Activated CD8-positive, alpha-beta memory T cell treated with anti-CD3 and anti-CD28 coated beads, Interleukin-2, amount 10 ng/mL, durations not matched to agents 7 days and 5 days (primary cell): ENCODE measurements around the gene PCDHGA1. TPM values are rescaled to one million over a fixed set of nuclear protein-coding genes. Genes with fewer than 3 reads are reported as not detected.

Experiments used
- ATAC-seq: fragments of 150-1000 bp; cut with Tn5 transposase; one replicate; pipeline ENCODE4 v1.10.0; 2021; ENCODE audit warnings: moderate library complexity
- CTCF ChIA-PET: fragments of 350-600 bp; sonication (Branson Sonifier 250); formaldehyde crosslinking; loops from one replicate; lab custom pipeline; 2021; ENCODE audit warnings: antibody characterized with exemption; lab: Charles Lee
- DNase-seq: peaks from one replicate; pipeline ENCODE4 v3.0.0-alpha.2; 2020
- H3K27ac Mint-ChIP-seq: one replicate; pipeline ENCODE4 v1.8.0; 2021; ENCODE audit warnings: mild to moderate bottlenecking, mixed read lengths
- H3K27me3 Mint-ChIP-seq: one replicate; pipeline ENCODE4 v1.8.0; 2021; ENCODE audit warnings: mixed read lengths
- H3K36me3 Mint-ChIP-seq: one replicate; pipeline ENCODE4 v1.8.0; 2021; ENCODE audit warnings: mild to moderate bottlenecking, mixed read lengths
- H3K4me1 Mint-ChIP-seq: one replicate; pipeline ENCODE4 v1.8.0; 2021; ENCODE audit warnings: mixed read lengths
- H3K4me3 Mint-ChIP-seq: one replicate; pipeline ENCODE4 v1.8.0; 2021; ENCODE audit warnings: mild to moderate bottlenecking, moderate library complexity, mixed read lengths
- H3K9me3 Mint-ChIP-seq: one replicate; pipeline ENCODE4 v1.8.0; 2022; ENCODE audit warnings: low read depth, mixed read lengths
- total RNA-seq, 2 experiments: library from RNA; stranded (reverse); gene quantifications; one replicate each; pipeline ENCODE4 v1.2.3, GENCODE V29; 2021

PCDHGA1 gene
- total RNA-seq, 2 experiments from 2014 or later, result not detected

DNA sequence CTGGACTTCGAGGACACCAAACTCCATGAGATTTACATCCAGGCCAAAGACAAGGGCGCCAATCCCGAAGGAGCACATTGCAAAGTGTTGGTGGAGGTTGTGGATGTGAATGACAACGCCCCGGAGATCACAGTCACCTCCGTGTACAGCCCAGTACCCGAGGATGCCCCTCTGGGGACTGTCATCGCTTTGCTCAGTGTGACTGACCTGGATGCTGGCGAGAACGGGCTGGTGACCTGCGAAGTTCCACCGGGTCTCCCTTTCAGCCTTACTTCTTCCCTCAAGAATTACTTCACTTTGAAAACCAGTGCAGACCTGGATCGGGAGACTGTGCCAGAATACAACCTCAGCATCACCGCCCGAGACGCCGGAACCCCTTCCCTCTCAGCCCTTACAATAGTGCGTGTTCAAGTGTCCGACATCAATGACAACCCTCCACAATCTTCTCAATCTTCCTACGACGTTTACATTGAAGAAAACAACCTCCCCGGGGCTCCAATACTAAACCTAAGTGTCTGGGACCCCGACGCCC, 146.8 kb downstream of the PCDHGA1 start:
- no peaks in the 10 kb centered on the region for H3K36me3 Mint-ChIP-seq
- ATAC-seq (no peak), DNase-seq (no peak)

DNA sequence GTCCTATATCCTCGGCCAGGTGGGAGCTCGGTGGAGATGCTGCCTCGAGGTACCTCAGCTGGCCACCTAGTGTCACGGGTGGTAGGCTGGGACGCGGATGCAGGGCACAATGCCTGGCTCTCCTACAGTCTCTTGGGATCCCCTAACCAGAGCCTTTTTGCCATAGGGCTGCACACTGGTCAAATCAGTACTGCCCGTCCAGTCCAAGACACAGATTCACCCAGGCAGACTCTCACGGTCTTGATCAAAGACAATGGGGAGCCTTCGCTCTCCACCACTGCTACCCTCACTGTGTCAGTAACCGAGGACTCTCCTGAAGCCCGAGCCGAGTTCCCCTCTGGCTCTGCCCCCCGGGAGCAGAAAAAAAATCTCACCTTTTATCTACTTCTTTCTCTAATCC, 147.5 kb downstream of the PCDHGA1 start:
- no peak for DNase-seq
- H3K27ac Mint-ChIP-seq, result no peak overlapping the region
- H3K4me1 Mint-ChIP-seq, result peaks cover 26% of the 10 kb centered on the region
- no peaks in the 10 kb centered on the region for H3K36me3 Mint-ChIP-seq
- H3K4me3 Mint-ChIP-seq, result no peak overlapping the region
- ATAC-seq, result no peak
- no peaks in the 10 kb centered on the region for H3K9me3 Mint-ChIP-seq
- peaks cover 83% of the 10 kb centered on the region for H3K27me3 Mint-ChIP-seq
- CTCF ChIA-PET, result no interaction called here

More for the DNA sequence above, 146.8 kb downstream of the PCDHGA1 start:
- CTCF ChIA-PET, result interaction anchor here (1.8 kb wide), 1 partner anchor 36 kb away, joined by 5 read pairs; no protein-coding TSS in a partner anchor
- Mint-ChIP-seq H3K4me3 (peak overlapping the region; percentile 36), H3K27me3 (peaks cover 76% of the 10 kb centered on the region), H3K27ac (peak overlapping the region; percentile 28), H3K9me3 (no peaks in the 10 kb centered on the region), H3K4me1 (peaks cover 26% of the 10 kb centered on the region)

DNA sequence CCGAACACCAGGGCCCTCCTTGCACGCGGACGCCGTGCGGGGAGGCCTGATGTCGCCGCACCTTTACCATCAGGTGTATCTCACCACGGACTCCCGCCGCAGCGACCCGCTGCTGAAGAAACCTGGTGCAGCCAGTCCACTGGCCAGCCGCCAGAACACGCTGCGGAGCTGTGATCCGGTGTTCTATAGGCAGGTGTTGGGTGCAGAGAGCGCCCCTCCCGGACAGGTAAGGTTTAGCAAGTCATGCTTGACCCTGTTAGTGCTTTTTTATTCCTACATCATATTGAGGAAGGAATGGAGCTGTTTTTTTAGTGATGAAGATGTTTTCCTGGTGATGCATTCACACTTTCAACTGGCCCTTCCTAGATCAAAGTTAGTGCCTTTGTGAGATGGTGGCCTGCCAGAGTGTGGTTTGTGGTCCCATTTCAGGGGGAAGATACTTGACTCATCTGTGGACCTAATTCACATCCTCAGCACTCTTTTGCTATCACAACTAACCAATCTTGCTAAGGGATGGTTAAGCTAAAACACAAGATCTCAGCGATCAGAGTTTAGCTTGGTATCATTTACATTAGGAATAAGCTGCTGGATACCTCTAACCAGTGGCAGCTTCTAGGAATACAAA, 148.1 kb downstream of the PCDHGA1 start:
- DNase-seq, result peak; percentile 48
- H3K27me3 Mint-ChIP-seq, result peaks cover 85% of the 10 kb centered on the region
- CTCF ChIA-PET, result no interaction called here
- H3K9me3 Mint-ChIP-seq, result no peaks in the 10 kb centered on the region
- peaks cover 26% of the 10 kb centered on the region for H3K4me1 Mint-ChIP-seq
- no peak for ATAC-seq
- no peak overlapping the region for H3K4me3 Mint-ChIP-seq
- no peaks in the 10 kb centered on the region for H3K36me3 Mint-ChIP-seq
- no peak overlapping the region for H3K27ac Mint-ChIP-seq

DNA sequence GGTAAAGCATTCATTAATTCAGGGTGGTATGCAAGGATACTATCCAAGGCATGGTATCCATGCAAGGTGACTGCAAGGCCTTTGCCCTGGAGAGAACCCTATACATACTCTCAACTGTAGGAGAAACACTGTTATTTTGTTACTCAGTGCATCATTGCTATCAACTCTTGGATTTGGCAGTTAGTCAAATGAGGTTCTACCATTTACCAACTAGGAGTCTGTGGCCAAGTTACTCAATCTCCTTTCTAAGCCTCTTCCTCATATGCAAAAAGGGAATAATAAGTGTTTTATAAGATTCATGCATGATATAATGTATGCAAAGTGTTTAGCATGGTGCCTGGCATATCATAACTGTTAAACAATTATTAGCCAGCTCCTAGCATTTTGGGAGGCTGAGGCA, 149.5 kb downstream of the PCDHGA1 start:
- no peak overlapping the region for H3K4me3 Mint-ChIP-seq
- CTCF ChIA-PET, result interaction anchor here (1.6 kb wide), 1 partner anchor 15 kb away, joined by 3 read pairs; no protein-coding TSS in a partner anchor
- ATAC-seq, result no peak

DNA sequence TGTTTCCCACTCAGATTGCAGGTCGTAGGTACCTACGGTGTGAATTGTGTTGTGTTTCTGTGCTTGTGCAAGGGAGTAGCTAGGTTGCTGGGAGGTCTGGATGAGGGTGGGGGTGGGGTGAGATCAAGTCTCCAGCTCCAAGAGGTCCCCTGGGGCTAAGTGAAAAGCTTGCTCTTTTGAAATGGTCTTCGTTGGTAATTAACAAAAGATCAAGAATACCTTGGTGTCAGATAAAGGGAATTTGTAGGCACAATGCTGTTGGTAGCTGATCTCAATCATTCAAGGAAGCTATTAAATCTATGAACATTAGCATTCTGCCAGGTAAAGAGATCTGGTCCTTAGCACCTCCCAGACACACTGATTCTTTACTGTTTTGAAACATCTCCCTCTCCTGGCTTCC, 153.6 kb downstream of the PCDHGA1 start:
- Mint-ChIP-seq H3K4me3 (no peak overlapping the region), H3K9me3 (no peaks in the 10 kb centered on the region), H3K27ac (no peak overlapping the region), H3K4me1 (no peaks in the 10 kb centered on the region), H3K36me3 (no peaks in the 10 kb centered on the region), H3K27me3 (peaks cover 77% of the 10 kb centered on the region)
- ATAC-seq (no peak), DNase-seq (no peak)
- CTCF ChIA-PET, result interaction anchor here (0.8 to 1.1 kb wide), 2 partner anchors 29 to 54 kb away, joined by 3 read pairs; partner anchors contain the start of gene PCDHGA12

More for the DNA sequence above, 149.5 kb downstream of the PCDHGA1 start:
- no peak for DNase-seq
- Mint-ChIP-seq H3K27me3 (peaks cover 85% of the 10 kb centered on the region), H3K27ac (no peak overlapping the region), H3K36me3 (no peaks in the 10 kb centered on the region), H3K4me1 (peaks cover 26% of the 10 kb centered on the region), H3K9me3 (no peaks in the 10 kb centered on the region)

DNA sequence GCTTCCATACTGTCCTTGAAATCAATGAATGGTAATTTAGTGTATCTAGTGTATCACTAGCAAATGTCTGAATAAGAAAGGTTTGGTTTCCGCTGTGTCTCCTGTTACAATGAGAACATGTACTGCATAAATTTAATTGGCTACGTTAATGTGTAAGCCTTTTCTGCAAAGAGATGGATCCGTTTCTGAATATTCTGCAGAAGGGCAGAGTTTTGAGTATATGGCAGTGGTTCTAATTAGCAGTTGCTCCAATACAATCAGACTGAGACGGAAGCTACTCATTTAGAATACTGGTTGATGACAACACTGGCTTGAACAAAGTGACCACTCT, 154.0 kb downstream of the PCDHGA1 start:
- DNase-seq, result no peak
- no peak overlapping the region for H3K27ac Mint-ChIP-seq
- ATAC-seq, result no peak
- CTCF ChIA-PET, result interaction anchor here (0.8 to 1.1 kb wide), 2 partner anchors 28 to 54 kb away, joined by 3 read pairs; partner anchors contain the start of gene PCDHGA12
- H3K36me3 Mint-ChIP-seq, result no peaks in the 10 kb centered on the region
- H3K4me1 Mint-ChIP-seq, result no peaks in the 10 kb centered on the region
- H3K9me3 Mint-ChIP-seq, result no peaks in the 10 kb centered on the region
- no peak overlapping the region for H3K4me3 Mint-ChIP-seq
- peaks cover 79% of the 10 kb centered on the region for H3K27me3 Mint-ChIP-seq

DNA sequence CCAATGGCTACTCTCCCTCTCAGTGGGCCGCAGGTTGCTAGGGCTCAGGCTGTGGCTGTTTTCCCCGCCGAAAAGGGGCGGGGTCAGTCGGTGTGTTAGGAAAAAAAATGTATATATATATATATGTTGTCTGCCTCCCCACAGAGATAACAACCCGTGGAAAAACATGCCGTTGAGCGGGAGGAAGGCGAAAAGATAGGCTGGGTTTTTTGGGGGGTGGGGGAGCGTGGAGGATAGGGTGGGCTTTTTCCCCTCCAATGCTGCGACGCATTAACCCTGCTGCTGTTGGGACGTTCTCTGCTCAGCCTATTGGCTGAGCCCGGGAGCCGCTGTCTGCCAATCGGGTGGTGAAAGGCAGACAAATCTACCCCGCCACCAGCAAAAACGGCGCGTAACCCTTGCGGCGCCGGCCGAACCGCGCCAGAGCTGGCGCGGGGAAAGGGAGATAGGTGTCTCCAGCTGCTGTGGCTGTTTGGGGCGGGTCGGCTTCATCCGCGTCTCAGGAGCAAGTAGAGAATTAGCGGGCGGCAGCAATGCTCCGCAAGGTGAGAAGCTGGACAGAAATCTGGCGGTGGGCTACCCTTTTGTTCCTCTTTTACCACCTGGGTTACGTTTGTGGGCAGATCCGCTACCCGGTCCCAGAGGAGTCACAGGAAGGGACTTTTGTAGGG, 154.5 kb downstream of the PCDHGA1 start, which contains the start of gene PCDHGC4:
Gene PCDHGC4 (plus strand): TSS at position 390 of the 671 bp plus-strand sequence. CDS start 144 bp downstream, at position 534.
- DNase-seq (no peak), ATAC-seq (no peak)
- no peaks in the 10 kb centered on the region for H3K4me1 Mint-ChIP-seq
- no peaks in the 10 kb centered on the region for H3K36me3 Mint-ChIP-seq
- H3K27me3 Mint-ChIP-seq, result peaks cover 76% of the 10 kb centered on the region
- no peaks in the 10 kb centered on the region for H3K9me3 Mint-ChIP-seq
- H3K4me3 Mint-ChIP-seq, result no peak within 1 kb of the TSS
- CTCF ChIA-PET, result interaction anchor here (0.6 to 1.1 kb wide), 3 partner anchors 27 to 240 kb away, joined by 3 read pairs; partner anchors contain the start of gene PCDHGA12
- H3K27ac Mint-ChIP-seq, result no peak within 1 kb of the TSS

DNA sequence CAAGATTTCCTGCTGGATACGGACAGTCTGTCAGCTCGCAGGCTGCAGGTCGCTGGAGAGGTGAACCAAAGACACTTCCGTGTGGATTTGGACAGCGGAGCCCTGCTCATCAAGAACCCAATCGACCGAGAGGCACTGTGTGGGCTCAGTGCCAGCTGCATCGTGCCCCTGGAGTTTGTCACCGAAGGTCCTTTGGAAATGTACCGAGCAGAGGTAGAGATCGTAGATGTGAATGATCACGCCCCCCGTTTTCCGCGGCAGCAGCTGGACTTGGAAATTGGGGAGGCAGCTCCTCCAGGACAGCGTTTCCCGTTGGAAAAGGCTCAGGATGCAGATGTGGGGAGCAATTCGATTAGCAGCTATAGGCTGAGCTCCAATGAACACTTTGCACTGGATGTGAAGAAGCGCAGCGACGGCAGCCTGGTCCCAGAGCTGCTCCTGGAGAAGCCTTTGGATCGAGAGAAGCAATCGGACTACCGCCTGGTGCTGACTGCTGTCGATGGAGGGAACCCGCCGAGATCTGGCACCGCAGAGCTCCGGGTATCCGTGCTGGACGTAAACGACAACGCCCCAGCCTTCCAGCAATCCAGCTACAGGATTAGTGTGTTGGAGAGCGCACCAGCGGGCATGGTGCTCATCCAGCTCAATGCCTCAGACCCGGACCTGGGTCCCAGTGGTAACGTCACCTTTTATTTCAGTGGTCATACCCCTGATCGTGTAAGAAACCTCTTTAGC, 155.2 kb downstream of the PCDHGA1 start:
- Mint-ChIP-seq H3K4me1 (no peaks in the 10 kb centered on the region), H3K9me3 (no peaks in the 10 kb centered on the region), H3K27ac (no peak overlapping the region), H3K36me3 (no peaks in the 10 kb centered on the region), H3K4me3 (no peak overlapping the region), H3K27me3 (peaks cover 78% of the 10 kb centered on the region)
- ATAC-seq (no peak), DNase-seq (no peak)
- CTCF ChIA-PET, result interaction anchor here (0.6 to 0.8 kb wide), 2 partner anchors 26 to 241 kb away, joined by 3 read pairs; no protein-coding TSS in a partner anchor

DNA sequence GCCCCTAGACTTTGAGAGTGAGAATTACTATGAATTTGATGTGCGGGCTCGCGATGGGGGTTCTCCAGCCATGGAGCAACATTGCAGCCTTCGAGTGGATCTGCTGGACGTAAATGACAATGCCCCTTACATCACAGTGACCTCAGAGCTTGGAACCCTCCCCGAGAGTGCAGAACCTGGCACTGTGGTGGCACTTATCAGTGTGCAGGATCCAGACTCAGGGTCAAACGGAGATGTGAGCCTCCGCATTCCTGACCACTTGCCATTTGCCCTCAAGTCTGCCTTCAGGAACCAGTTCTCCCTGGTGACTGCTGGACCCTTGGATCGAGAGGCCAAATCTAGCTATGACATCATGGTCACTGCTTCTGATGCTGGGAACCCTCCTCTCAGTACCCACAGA, 155.8 kb downstream of the PCDHGA1 start:
- Mint-ChIP-seq H3K36me3 (no peaks in the 10 kb centered on the region), H3K27me3 (peaks cover 78% of the 10 kb centered on the region), H3K4me1 (no peaks in the 10 kb centered on the region), H3K27ac (no peak overlapping the region), H3K4me3 (no peak overlapping the region), H3K9me3 (no peaks in the 10 kb centered on the region)
- ATAC-seq (no peak), DNase-seq (no peak)
- CTCF ChIA-PET, result no interaction called here

DNA sequence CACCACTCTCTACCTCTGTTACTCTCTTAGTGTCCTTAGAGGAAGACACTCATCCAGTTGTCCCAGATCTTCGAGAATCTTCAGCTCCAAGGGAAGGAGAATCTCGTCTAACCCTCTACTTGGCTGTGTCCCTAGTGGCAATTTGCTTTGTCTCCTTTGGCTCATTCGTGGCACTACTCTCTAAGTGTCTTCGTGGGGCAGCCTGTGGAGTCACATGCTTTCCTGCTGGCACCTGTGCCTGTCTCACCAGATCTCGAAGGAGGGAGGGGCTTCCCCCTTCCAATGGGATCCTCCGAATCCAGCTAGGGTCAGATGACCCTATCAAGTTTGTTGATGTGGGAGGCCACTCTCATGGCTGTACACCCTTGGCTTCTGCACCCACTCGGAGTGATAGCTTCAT, 156.8 kb downstream of the PCDHGA1 start:
- H3K36me3 Mint-ChIP-seq, result peaks cover 2% of the 10 kb centered on the region
- H3K4me1 Mint-ChIP-seq, result peaks cover 2% of the 10 kb centered on the region
- no peak overlapping the region for H3K4me3 Mint-ChIP-seq
- no peak overlapping the region for H3K27ac Mint-ChIP-seq
- no peak for ATAC-seq
- CTCF ChIA-PET, result no interaction called here
- DNase-seq, result no peak
- no peaks in the 10 kb centered on the region for H3K9me3 Mint-ChIP-seq
- H3K27me3 Mint-ChIP-seq, result peaks cover 84% of the 10 kb centered on the region

DNA sequence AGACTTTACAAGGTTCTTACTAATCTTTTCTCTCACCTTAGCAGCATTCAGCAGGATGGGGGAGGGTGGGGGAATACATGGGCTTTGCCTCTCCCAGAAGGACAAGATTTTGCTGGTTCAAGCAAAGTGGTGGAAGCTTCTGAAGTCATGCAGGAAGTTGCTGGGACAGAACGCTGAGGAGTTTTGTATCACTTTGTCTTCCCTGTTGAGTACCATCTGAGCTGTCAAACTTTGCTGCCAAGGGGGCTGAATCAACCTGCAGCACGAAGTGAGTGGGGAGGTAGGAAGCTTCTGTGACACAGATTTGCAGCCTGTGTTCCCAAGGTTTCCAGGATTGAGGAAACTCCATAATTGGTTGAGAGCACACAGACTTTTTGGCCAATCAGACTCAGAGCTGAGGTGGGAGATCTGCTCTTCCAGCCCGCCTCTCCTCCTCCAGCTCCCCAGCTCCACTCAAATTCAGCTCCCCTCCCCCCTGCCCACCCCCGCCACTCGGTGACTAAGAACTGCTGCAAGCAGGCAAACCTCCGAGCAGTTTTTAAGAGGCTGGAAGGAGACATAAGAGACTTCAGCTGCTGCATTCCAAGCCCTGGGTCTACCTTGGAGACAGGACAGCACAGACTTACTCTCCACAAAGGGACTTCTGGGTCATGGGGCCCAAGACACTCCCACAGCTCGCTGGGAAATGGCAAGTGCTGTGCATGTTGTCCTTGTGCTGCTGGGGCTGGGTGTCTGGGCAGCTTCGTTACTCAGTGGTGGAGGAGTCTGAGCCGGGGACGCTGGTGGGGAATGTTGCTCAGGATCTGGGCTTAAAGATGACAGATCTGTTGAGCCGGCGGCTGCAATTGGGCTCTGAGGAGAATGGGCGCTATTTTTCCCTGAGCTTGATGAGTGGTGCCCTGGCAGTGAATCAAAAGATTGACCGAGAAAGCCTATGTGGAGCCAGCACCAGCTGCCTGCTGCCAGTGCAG, 158.6 kb downstream of the PCDHGA1 start, which contains the start of gene PCDHGC5:
Gene PCDHGC5 (plus strand): TSS at position 491 of the 971 bp plus-strand sequence. CDS start 160 bp downstream, at position 651.
- no peak within 1 kb of the TSS for H3K4me3 Mint-ChIP-seq
- peaks cover 2% of the 10 kb centered on the region for H3K36me3 Mint-ChIP-seq
- ATAC-seq, result no peak

DNA sequence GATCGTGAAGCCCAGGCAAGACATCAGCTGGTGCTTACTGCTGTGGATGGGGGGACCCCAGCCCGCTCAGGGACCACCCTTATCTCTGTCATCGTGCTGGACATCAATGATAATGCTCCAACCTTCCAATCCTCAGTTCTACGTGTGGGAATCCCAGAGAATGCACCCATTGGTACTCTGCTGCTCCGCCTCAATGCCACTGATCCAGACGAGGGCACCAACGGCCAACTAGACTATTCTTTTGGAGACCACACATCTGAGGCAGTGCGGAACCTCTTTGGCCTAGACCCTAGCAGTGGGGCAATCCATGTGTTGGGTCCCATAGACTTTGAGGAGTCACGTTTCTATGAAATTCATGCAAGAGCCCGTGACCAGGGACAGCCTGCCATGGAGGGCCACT, 159.5 kb downstream of the PCDHGA1 start:
- peaks cover 3% of the 10 kb centered on the region for H3K4me1 Mint-ChIP-seq
- CTCF ChIA-PET, result no interaction called here
- peaks cover 2% of the 10 kb centered on the region for H3K36me3 Mint-ChIP-seq
- H3K4me3 Mint-ChIP-seq, result no peak overlapping the region
- H3K27ac Mint-ChIP-seq, result no peak overlapping the region
- H3K27me3 Mint-ChIP-seq, result peaks cover 85% of the 10 kb centered on the region
- ATAC-seq (no peak), DNase-seq (no peak)
- H3K9me3 Mint-ChIP-seq, result no peaks in the 10 kb centered on the region

More for the DNA sequence above, 158.6 kb downstream of the PCDHGA1 start, which contains the start of gene PCDHGC5:
- H3K4me1 Mint-ChIP-seq, result peaks cover 3% of the 10 kb centered on the region
- no peaks in the 10 kb centered on the region for H3K9me3 Mint-ChIP-seq
- H3K27me3 Mint-ChIP-seq, result peaks cover 85% of the 10 kb centered on the region
- CTCF ChIA-PET, result interaction anchor here (1.2 kb wide), 1 partner anchor 23 kb away, joined by 4 read pairs; no protein-coding TSS in a partner anchor
- no peak within 1 kb of the TSS for H3K27ac Mint-ChIP-seq
- no peak for DNase-seq
